Stimulated activated CD4-positive, alpha-beta T cell treated with anti-CD3 and anti-CD28 coated beads, Interleukin-12 subunit alpha, Interleukin-12 subunit beta, amount 100 ng/mL, for 4 hours (primary cell): ENCODE data around the gene SCMH1.
"Not testable (repeated sequence)": the region's sequence is repeated elsewhere in the genome, so short reads cannot be mapped to it uniquely, and the experiment has no call there.

Source experiments
- DNase-seq: peaks from one replicate; pipeline ENCODE4 v3.0.0-alpha.2; 2020

Gene SCMH1

GRCh38 chr1:41246568-41246967 lies 4.5 kb upstream of the SCMH1 start:
- DNase-seq, result no peak

- DNase-seq, result no peak
Observed at GRCh38 chr1:41245659-41246058, 3.6 kb upstream of the SCMH1 start.

GRCh38 chr1:41243079-41243385 lies 926 bp upstream of the SCMH1 start:
- DNase-seq, result no peak

- no peak for DNase-seq
Observed at GRCh38 chr1:41242342-41243078, 404 bp upstream of the SCMH1 start.

- DNase-seq, result peak; percentile 42
Observed at GRCh38 chr1:41241354-41241748, 755 bp downstream of the SCMH1 start.

- DNase-seq, result no peak
Observed at GRCh38 chr1:41240781-41241353, 1.2 kb downstream of the SCMH1 start.

GRCh38 chr1:41239988-41240610 lies 2.0 kb downstream of the SCMH1 start:
- DNase-seq, result no peak

- no peak for DNase-seq
Observed at GRCh38 chr1:41238311-41238988, 3.7 kb downstream of the SCMH1 start.

GRCh38 chr1:41236781-41237180 lies 5.3 kb downstream of the SCMH1 start:
- DNase-seq, result no peak

- DNase-seq, result no peak
Observed at GRCh38 chr1:41235893-41236292, 6.2 kb downstream of the SCMH1 start.

GRCh38 chr1:41233708-41234107 lies 8.4 kb downstream of the SCMH1 start:
- DNase-seq, result no peak

GRCh38 chr1:41232305-41232704 lies 9.8 kb downstream of the SCMH1 start:
- no peak for DNase-seq

GRCh38 chr1:41230656-41231055 lies 11.4 kb downstream of the SCMH1 start:
- no peak for DNase-seq

GRCh38 chr1:41229219-41229618 lies 12.9 kb downstream of the SCMH1 start:
- DNase-seq, result not testable (repeated sequence)

GRCh38 chr1:41226815-41227434 lies 15.2 kb downstream of the SCMH1 start:
- DNase-seq, result no peak

GRCh38 chr1:41225495-41225894 lies 16.6 kb downstream of the SCMH1 start:
- DNase-seq, result no peak

- DNase-seq, result no peak
Observed at GRCh38 chr1:41222496-41222895, 19.6 kb downstream of the SCMH1 start.

GRCh38 chr1:41221995-41222394 lies 20.1 kb downstream of the SCMH1 start:
- DNase-seq, result no peak

- DNase-seq, result no peak
Observed at GRCh38 chr1:41218152-41218551, 24.0 kb downstream of the SCMH1 start.

- no peak for DNase-seq
Observed at GRCh38 chr1:41217441-41217840, 24.7 kb downstream of the SCMH1 start.

- DNase-seq, result no peak
Observed at GRCh38 chr1:41215623-41216022, 26.5 kb downstream of the SCMH1 start.

- no peak for DNase-seq
Observed at GRCh38 chr1:41213341-41213740, 28.8 kb downstream of the SCMH1 start.

- not testable (repeated sequence) for DNase-seq
Observed at GRCh38 chr1:41211608-41212007, 30.5 kb downstream of the SCMH1 start.

- DNase-seq, result not testable (repeated sequence)
Observed at GRCh38 chr1:41207053-41207452, 35.1 kb downstream of the SCMH1 start.
